GM18498 (cell line): ENCODE data around the gene CHMP5.
"Not testable (repeated sequence)": the region's sequence is repeated elsewhere in the genome, so short reads cannot be mapped to it uniquely, and the experiment has no call there.

Experiments
- ATAC-seq: cut with Tn5 transposase; IDR thresholded peaks from one replicate; pipeline ENCODE4 v1.9.1; 2021; ENCODE audit warnings: mild to moderate bottlenecking, moderate library complexity; ENCODE audit not compliant: unreplicated experiment

The CHMP5 gene

GRCh38 chr9:33310748-33311147 lies 45.9 kb downstream of the CHMP5 start:
- ATAC-seq = no peak

GRCh38 chr9:33311953-33312352 lies 47.1 kb downstream of the CHMP5 start:
- ATAC-seq = no peak

GRCh38 chr9:33315371-33315770 lies 50.5 kb downstream of the CHMP5 start:
- no peak for ATAC-seq

DNA sequence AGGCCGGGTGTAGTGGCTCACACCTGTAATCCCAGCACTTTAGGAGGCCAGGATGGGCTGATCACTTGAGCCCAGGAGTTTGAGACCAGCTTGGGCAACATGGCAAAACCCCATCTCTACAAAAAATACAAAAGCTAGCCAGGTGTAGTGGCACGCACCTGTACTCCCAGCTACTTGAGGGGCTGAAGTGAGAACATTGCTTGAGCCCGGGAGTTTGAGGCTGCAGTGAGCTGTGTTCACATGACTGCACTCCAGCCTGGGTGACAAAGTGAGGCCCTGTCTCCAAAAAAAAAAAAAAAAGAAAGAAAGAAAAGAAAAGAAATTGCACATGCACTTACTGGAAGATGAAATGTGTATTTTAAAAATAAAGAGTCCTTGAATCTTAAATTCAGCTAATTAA lies 52.3 kb downstream of the CHMP5 start:
- ATAC-seq = not testable (repeated sequence)

DNA sequence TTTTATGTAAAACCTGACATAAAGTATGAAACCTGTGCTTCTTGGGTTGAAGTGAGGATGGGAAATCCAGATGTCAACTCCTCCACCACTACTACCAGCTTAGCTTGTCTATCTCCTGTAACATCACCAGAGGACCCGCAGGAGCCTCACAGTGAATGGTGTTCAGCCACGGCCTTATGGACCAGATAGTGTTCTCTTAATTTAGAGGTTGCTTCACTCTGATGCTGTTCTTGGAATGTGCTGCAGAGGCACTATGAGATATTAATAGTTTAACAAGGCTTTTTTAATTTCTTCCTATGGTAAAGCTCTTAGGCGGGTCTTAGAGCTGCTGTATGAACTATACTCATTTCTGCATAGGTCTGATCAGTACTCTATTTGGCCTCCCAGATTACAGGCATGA lies 53.4 kb downstream of the CHMP5 start:
- ATAC-seq = no peak

DNA sequence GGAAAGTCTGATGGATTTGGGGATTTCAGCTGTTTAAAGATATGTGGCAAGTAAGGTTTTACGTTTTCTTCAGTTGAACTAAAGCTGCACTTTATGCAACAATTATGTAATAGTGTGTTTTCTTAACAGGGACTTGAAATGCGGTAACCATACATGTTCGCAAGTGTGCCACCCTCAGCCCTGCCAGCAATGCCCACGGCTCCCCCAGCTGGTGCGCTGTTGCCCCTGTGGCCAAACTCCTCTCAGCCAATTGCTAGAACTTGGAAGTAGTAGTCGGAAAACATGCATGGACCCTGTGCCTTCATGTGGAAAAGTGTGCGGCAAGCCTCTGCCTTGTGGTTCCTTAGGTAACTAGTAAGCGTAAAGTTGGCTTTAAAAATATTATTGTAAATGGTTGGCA lies 53.9 kb downstream of the CHMP5 start:
- ATAC-seq = no peak

- ATAC-seq = no peak
Measured at GRCh38 chr9:33320230-33320567, 55.4 kb downstream of the CHMP5 start.

DNA sequence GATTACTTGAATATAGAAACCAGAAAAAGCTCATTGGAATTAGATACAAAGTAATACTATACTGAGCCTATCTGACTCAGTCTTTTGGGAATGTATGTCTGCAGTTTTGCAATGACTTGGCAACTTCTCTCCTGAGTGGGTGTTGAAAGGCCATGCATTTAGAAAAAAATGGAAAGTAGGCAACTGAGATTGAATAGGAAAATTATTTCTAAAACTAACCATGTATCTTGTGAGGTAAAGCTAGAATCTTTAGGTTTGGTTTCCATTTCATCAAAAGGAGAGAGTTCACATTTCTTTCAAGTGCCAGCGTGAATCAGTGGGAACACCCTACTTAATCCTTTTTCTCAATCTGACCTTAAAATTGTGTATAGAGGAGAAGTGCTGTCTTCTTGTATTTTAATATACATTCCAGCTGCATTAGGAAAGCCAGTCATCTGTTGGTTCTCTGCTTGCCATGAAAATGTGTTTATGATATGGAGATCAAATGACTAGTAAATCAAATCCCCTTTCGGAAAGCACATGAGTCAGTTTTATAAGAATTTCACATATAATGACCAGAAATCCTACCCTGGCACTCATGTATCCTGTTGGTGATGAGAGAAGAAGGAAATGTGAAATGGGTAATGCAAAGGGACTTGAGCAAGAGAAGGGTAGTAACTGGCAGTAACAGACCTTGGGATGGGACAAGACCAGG lies 55.9 kb downstream of the CHMP5 start:
- no peak for ATAC-seq

DNA sequence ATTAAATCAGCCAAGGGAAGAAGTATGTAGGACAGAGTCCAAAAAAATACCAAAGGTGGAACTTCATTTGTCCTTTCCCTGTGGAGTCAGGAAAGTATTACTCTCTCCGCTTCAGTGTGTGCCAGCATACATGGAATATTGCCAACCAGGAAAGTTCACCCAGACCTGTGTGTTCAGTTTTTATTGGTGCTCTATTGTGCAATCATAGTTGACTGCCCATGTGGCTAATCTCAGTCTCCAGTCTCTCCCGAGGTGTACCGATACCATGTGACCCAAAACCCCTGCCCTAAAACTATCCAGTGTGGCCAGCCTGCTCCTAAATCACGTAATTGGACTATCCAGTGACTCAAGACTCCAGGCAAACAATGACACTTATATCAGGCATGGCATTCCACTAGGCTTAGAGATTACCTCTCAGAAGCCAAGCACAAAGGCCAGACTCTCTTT lies 64.3 kb downstream of the CHMP5 start:
- no peak for ATAC-seq

DNA sequence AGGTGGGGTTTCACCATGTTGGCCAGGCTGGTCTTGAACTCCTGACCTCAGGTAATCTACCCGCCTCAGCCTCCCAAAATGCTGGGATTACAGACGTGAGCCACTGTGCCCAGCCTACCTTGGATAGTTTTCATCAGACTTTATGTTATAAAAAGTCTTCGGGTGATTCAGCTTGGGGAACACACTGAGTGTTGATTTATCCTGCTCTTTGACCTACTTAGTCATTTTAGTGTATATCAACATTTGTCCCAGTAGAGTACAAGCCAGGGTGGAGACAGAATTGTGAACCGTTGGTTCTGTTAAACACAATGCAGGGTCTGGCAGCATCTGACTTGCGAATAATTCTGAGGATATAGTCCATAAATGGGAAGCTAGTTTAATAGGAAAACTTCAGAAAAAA lies 65.1 kb downstream of the CHMP5 start:
- ATAC-seq = no peak

DNA sequence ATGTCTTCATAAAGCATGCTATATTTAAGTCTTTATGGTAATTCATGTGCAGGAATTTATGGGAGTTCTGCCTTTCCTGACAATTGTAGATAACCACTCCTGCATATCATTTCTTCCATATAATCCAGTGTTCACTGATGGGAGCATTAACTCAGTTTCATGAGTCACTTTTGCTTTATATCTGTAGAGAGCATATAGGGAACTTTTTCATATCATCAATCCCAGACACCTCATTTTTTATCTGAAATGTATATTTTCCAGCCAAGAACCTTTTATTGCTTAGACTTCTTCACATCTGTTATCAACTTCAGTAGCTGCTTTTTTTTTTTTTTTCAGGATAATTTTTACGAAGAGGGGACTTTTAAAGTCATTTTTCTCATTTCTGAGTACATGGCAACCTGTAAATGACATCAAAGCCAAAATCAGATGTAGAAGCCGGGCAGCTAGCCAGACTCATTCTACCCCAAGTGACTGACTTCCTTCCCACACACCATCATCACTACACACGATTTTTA lies 66.6 kb downstream of the CHMP5 start:
- no peak for ATAC-seq
